ENCODE measurements around the gene PIP5KL1. TPM values are rescaled to one million over a fixed set of nuclear protein-coding genes. Genes with fewer than 3 reads are reported as not detected.

Gene PIP5KL1
- total RNA-seq, 1 donor, result 2.6 TPM

DNA sequence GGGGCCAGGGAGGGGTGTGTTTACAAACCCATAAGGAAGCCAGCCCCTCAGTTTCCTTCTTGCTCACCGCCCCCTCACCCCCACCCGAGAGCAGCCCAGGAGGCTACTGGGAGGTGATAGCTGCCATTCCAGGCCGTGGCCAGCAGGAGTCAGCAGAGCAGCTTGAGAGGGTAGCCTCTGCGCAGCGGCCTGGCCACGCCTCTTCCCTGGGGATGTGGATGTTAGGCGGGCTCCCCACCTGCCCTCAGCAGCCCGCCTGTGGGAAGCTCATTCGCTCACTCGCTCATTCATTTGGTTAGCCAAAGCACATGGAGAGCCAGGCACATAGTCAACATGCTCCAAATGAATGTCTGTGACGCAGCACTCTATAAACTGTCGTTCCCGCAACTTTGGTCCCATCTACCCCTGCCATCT lies 13.2 kb upstream of the PIP5KL1 start:
- no peak overlapping the region for H3K4me3 ChIP-seq (ENCODE audit: low read depth, low read length)
- DNase-seq (ENCODE audit: low read depth), result peak; percentile 80
- peak; percentile 95 for TF ChIP-seq CTCF (IDR thresholded peaks at IDR 0.05; ENCODE audit: insufficient read depth, low read length)

GRCh38 chr9:127943011-127943662 lies 12.6 kb upstream of the PIP5KL1 start:
- no peak for TF ChIP-seq CTCF (IDR thresholded peaks at IDR 0.05; ENCODE audit: insufficient read depth, low read length)
- no peak for DNase-seq (ENCODE audit: low read depth)
- H3K4me3 ChIP-seq (ENCODE audit: low read depth, low read length), result no peak overlapping the region

GRCh38 chr9:127942216-127943010 lies 11.8 kb upstream of the PIP5KL1 start:
- H3K4me3 ChIP-seq (ENCODE audit: low read depth, low read length), result no peak overlapping the region
- DNase-seq (ENCODE audit: low read depth), result peak; percentile 71
- peak; percentile 85 for TF ChIP-seq CTCF (IDR thresholded peaks at IDR 0.05; ENCODE audit: insufficient read depth, low read length)

DNA sequence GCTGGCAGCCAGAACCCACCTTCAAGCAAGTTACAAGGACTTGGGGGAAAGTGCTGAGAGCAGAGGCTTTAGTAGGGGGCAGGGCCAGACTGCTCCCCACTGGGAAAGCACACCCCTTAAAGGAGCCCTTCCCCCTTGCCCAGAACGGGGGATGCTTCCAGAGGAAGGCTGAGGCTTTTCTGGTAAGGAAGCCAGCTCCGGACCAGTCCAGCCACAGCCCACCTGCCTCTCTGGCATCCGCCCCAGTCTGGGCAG lies 11.3 kb upstream of the PIP5KL1 start:
- DNase-seq (ENCODE audit: low read depth), result no peak
- H3K4me3 ChIP-seq (ENCODE audit: low read depth, low read length), result no peak overlapping the region
- TF ChIP-seq CTCF (IDR thresholded peaks at IDR 0.05; ENCODE audit: insufficient read depth, low read length), result no peak

DNA sequence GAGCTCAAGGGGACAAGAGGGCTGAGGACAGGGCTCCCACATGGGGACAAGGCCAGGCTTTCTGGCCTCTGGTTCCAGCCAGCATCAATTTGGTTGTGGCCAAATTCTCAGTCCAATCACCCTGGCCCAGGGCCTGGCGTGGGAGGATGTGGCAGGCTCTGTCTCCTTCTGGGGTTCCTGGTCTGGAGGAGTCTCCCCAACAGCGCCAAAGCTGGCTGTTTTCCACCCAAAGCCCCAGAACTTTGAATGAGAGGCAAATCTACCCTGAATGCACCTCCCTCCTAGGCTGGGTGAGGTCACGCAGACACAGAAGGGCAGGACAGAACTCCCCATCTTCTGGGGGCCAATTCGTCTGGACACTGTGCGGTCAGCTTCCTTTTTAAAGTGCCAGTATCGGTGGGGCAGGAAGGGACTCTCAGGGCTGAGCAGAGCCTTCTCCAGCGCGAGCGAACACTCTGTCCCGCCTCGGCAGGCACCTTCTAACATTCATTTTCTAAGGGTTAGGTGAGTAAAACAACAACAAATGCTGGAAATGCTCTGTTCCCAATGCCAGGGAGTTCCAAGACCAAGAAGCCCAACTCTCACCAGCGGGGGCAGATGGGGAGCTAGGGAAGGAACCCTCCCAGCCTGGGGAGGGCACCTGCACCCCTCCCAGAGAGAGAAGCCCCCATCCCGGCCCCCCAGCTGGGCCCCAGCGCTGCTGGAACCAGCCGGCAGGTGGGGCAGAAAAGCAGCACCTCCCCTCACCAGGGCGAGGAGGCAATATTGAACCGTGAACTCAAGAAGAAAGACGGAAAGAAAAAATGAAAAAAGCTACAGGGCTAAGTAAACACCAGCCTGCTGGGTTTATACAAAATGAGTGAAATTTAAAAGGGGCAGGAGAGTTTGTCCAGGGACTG lies 10.7 kb upstream of the PIP5KL1 start:
- no peak for TF ChIP-seq CTCF (IDR thresholded peaks at IDR 0.05; ENCODE audit: insufficient read depth, low read length)
- no peak for DNase-seq (ENCODE audit: low read depth)
- H3K4me3 ChIP-seq (ENCODE audit: low read depth, low read length), result no peak overlapping the region

DNA sequence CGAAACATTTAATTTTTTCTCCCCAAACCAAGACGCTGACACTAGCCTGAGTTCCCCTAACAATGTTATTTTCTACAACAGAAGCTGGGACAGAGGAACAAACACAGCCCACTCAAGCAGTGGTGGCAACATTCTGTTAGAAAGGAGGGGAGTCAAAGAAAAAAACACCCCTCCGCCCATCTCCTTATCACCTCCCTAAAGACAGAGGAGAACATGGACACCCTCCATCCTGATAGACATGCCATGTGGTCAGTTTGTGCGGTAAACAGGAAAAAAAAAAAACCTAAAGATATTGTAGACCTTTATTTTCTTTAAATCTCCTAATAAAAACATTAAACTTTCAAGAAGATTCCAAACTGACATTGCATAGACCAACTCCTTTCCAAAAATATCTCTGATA lies 10.0 kb upstream of the PIP5KL1 start:
- no peak for DNase-seq (ENCODE audit: low read depth)
- H3K4me3 ChIP-seq (ENCODE audit: low read depth, low read length), result no peak overlapping the region
- no peak for TF ChIP-seq CTCF (IDR thresholded peaks at IDR 0.05; ENCODE audit: insufficient read depth, low read length)

Data from fibroblast of the aortic adventitia (primary cell).